Measurements from ENCODE around the gene PLOD1. TPM values are rescaled to one million over a fixed set of nuclear protein-coding genes. Genes with fewer than 3 reads are reported as not detected.

PLOD1 gene
- total and polyA plus RNA-seq, 2 donors (not counting 1 experiment from before 2014, with no cell fraction given) = 10.4 to 13.4 TPM

- H3K4me3 Mint-ChIP-seq = no peak overlapping the region
- TF ChIP-seq, protein P1, sequence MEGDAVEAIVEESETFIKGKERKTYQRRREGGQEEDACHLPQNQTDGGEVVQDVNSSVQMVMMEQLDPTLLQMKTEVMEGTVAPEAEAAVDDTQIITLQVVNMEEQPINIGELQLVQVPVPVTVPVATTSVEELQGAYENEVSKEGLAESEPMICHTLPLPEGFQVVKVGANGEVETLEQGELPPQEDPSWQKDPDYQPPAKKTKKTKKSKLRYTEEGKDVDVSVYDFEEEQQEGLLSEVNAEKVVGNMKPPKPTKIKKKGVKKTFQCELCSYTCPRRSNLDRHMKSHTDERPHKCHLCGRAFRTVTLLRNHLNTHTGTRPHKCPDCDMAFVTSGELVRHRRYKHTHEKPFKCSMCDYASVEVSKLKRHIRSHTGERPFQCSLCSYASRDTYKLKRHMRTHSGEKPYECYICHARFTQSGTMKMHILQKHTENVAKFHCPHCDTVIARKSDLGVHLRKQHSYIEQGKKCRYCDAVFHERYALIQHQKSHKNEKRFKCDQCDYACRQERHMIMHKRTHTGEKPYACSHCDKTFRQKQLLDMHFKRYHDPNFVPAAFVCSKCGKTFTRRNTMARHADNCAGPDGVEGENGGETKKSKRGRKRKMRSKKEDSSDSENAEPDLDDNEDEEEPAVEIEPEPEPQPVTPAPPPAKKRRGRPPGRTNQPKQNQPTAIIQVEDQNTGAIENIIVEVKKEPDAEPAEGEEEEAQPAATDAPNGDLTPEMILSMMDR (IDR thresholded peaks at IDR 0.05) = no peak
- no peak for TF ChIP-seq EZH2 (IDR thresholded peaks at IDR 0.05; ENCODE audit: borderline replicate concordance, insufficient read depth, low read depth, low read length, poor library complexity, severe bottlenecking)
- Histone ChIP-seq H3K4me2 (replicated peaks; ENCODE audit: low read depth, low read length, poor library complexity, severe bottlenecking) (no peak overlapping the region), H3K9ac (ENCODE audit: low read length) (no peak overlapping the region), H3K79me2 (ENCODE audit: control insufficient read depth, insufficient read depth, low read length) (no peaks in the 10 kb centered on the region), H3K27me3 (replicated peaks in 1 of 4; ENCODE audit: control extremely low read depth in 1 of 4, control insufficient read depth in 3 of 4, insufficient read depth in 4 of 4, low read length in 3 of 4) (no peaks in the 10 kb centered on the region), H3K4me3 (ENCODE audit: control extremely low read depth in 1 of 5, extremely low read depth in 1 of 5, insufficient read depth in 1 of 5, low read depth in 2 of 5, low read length in 4 of 5) (no peak overlapping the region), H3K9me3 (ENCODE audit: control extremely low read depth in 1 of 3, control insufficient read depth in 2 of 3, insufficient read depth in 1 of 3, low read length in 2 of 3) (peaks cover 0 to 4% (median 0%) of the 10 kb centered on the region in 3 donors), H3K36me3 (replicated peaks in 1 of 2; ENCODE audit: control extremely low read depth in 1 of 2, control insufficient read depth in 1 of 2, extremely low read depth in 1 of 2, insufficient read depth in 2 of 2, low read length in 1 of 2) (no peaks in the 10 kb centered on the region), H2AFZ (ENCODE audit: insufficient read depth, low read depth, low read length, poor library complexity, severe bottlenecking) (no peak overlapping the region), H3K27ac (ENCODE audit: low read length in 2 of 2) (no peak overlapping the region), H3K4me1 (ENCODE audit: control insufficient read depth in 2 of 2, insufficient read depth in 2 of 2, low read length in 2 of 2) (no peaks in the 10 kb centered on the region), H4K20me1 (ENCODE audit: control insufficient read depth, insufficient read depth, low read length, poor library complexity, severe bottlenecking) (no peaks in the 10 kb centered on the region)
- no peaks in the 10 kb centered on the region for H3K9me3 Mint-ChIP-seq (ENCODE audit: insufficient read depth)
- no peaks in the 10 kb centered on the region for H3K4me1 Mint-ChIP-seq
- no peak overlapping the region for H3K27ac Mint-ChIP-seq
- H3K27me3 Mint-ChIP-seq = no peaks in the 10 kb centered on the region
- ChIA-PET POLR2A (no interaction called here), CTCF (interaction anchor here (0.7 kb wide), 1 partner anchor 19 kb away, joined by 3 read pairs; no protein-coding TSS in a partner anchor)
- no peak for DNase-seq
- intact Hi-C loops (cut with micrococcal nuclease) = no loop called here
- ATAC-seq (ENCODE audit: low read depth) = no peak
- WGBS (ENCODE audit: insufficient coverage) = 92% methylated on average over 2 of the region's 3 CpGs
Measured at GRCh38 chr1:11946647-11947046, 12.1 kb downstream of the PLOD1 start.

- Histone ChIP-seq H3K27me3 (replicated peaks in 1 of 4; ENCODE audit: control extremely low read depth in 1 of 4, control insufficient read depth in 3 of 4, insufficient read depth in 4 of 4, low read length in 3 of 4) (no peaks in the 10 kb centered on the region), H4K20me1 (ENCODE audit: control insufficient read depth, insufficient read depth, low read length, poor library complexity, severe bottlenecking) (no peaks in the 10 kb centered on the region), H3K27ac (ENCODE audit: low read length in 2 of 2) (no peak overlapping the region), H3K4me2 (replicated peaks; ENCODE audit: low read depth, low read length, poor library complexity, severe bottlenecking) (no peak overlapping the region), H3K9me3 (ENCODE audit: control extremely low read depth in 1 of 3, control insufficient read depth in 2 of 3, insufficient read depth in 1 of 3, low read length in 2 of 3) (peaks cover 0 to 4% (median 0%) of the 10 kb centered on the region in 3 donors), H3K4me3 (ENCODE audit: control extremely low read depth in 1 of 5, extremely low read depth in 1 of 5, insufficient read depth in 1 of 5, low read depth in 2 of 5, low read length in 4 of 5) (no peak overlapping the region), H3K4me1 (ENCODE audit: control insufficient read depth in 2 of 2, insufficient read depth in 2 of 2, low read length in 2 of 2) (no peaks in the 10 kb centered on the region), H3K36me3 (replicated peaks in 1 of 2; ENCODE audit: control extremely low read depth in 1 of 2, control insufficient read depth in 1 of 2, extremely low read depth in 1 of 2, insufficient read depth in 2 of 2, low read length in 1 of 2) (no peaks in the 10 kb centered on the region), H3K79me2 (ENCODE audit: control insufficient read depth, insufficient read depth, low read length) (no peaks in the 10 kb centered on the region), H2AFZ (ENCODE audit: insufficient read depth, low read depth, low read length, poor library complexity, severe bottlenecking) (no peak overlapping the region), H3K9ac (ENCODE audit: low read length) (no peak overlapping the region)
- ChIA-PET POLR2A (interaction anchor here (0.5 kb wide), 1 partner anchor 20 kb away, joined by 5 read pairs; no protein-coding TSS in a partner anchor), CTCF (no interaction called here)
- Mint-ChIP-seq H3K4me3 (no peak overlapping the region), H3K27ac (peak overlapping the region; percentile 37), H3K27me3 (no peaks in the 10 kb centered on the region), H3K4me1 (no peaks in the 10 kb centered on the region), H3K9me3 (ENCODE audit: insufficient read depth) (no peaks in the 10 kb centered on the region)
- TF ChIP-seq, protein P1 (IDR thresholded peaks at IDR 0.05) = no peak
- TF ChIP-seq EZH2 (IDR thresholded peaks at IDR 0.05; ENCODE audit: borderline replicate concordance, insufficient read depth, low read depth, low read length, poor library complexity, severe bottlenecking) = no peak
- DNase-seq (no peak), ATAC-seq (ENCODE audit: low read depth) (no peak)
- intact Hi-C loops (cut with micrococcal nuclease) = no loop called here
- 96% methylated on average over 4 of the region's 6 CpGs for WGBS (ENCODE audit: insufficient coverage)
Measured at GRCh38 chr1:11948822-11949458, 14.4 kb downstream of the PLOD1 start.

Data from B cell (primary cell).